Heart left ventricle (tissue), 16 donors: ENCODE data around the gene EPM2AIP1. TPM values are rescaled to one million over a fixed set of nuclear protein-coding genes. Genes with fewer than 3 reads are reported as not detected.

Experiments
- ATAC-seq, 4 donors: fragments of 200-7000 bp; cut with Tn5 transposase; one replicate each; pipeline ENCODE4 v1.9.1; 2020 to 2022; ENCODE audit warnings: moderate library complexity in 4 of 4, mild to moderate bottlenecking in 3 of 4, moderate number of reproducible peaks in 1 of 4
- DNase-seq, 5 donors: peaks; one replicate each; pipeline ENCODE4 v3.0.0-alpha.2; 2020
- H3K27ac ChIP-seq, 12 donors: fragments of 200-600 bp; sonication (generic) in 4 of 12; one replicate each; pipeline versions ENCODE4 v1.5.0 to v1.8.0; 2016 to 2022; ENCODE audit warnings: mild to moderate bottlenecking in 2 of 12
- H3K27me3 ChIP-seq, 9 donors: fragments of 200-600 bp; sonication (generic) in 2 of 9; one replicate each; pipeline versions ENCODE4 v1.5.1 to v1.8.0; 2016 to 2022; ENCODE audit warnings: mild to moderate bottlenecking in 3 of 9
- H3K36me3 ChIP-seq, 9 donors: fragments of 200-600 bp; sonication (generic) in 2 of 9; one replicate each; pipeline versions ENCODE4 v1.5.0 to v1.8.0; 2018 to 2022; ENCODE audit warnings: mild to moderate bottlenecking in 2 of 9
- H3K4me1 ChIP-seq, 12 donors: fragments of 200-600 bp; sonication (generic) in 4 of 12; one replicate each; pipeline versions ENCODE4 v1.5.0 to v1.8.0; 2016 to 2022; ENCODE audit warnings: mild to moderate bottlenecking in 3 of 12
- H3K4me3 ChIP-seq, 12 donors: fragments of 200-600 bp; sonication (generic) in 4 of 12; one replicate each; pipeline versions ENCODE4 v1.5.0 to v1.8.0; 2017 to 2022; ENCODE audit warnings: mild to moderate bottlenecking in 9 of 12, moderate library complexity in 4 of 12
- H3K9me3 ChIP-seq, 12 donors: fragments of 200-600 bp; sonication (generic) in 4 of 12; one replicate each; pipeline versions ENCODE4 v1.5.0 to v1.8.0; 2016 to 2022; ENCODE audit warnings: mild to moderate bottlenecking in 1 of 12
- CTCF ChIP-seq, 12 donors: fragments of 200-600 bp; sonication (generic) in 4 of 12; IDR thresholded peaks; one replicate each; pipeline versions ENCODE4 v1.5.0 to v1.8.0; 2018 to 2022; ENCODE audit warnings: antibody characterized with exemption in 12 of 12, mild to moderate bottlenecking in 5 of 12
- POLR2A ChIP-seq, 2 donors: fragments of 450-650 bp; IDR thresholded peaks; one replicate each; pipeline ENCODE4 v1.6.1; 2017; ENCODE audit warnings: antibody characterized with exemption in 2 of 2, mild to moderate bottlenecking in 2 of 2, moderate library complexity in 2 of 2
- WGBS, 4 donors: extraction: QIAGEN DNeasy Blood & Tissue Kit in 2 of 4; methylation state at CpG; one replicate each; pipeline versions ENCODE4 v1.1.5 to v1.1.7; 2013 to 2018; 5-methylcytosine and 5-hydroxymethylcytosine counted together
- intact Hi-C, 10 donors: fragments of 100-400 bp; cut with DNase I; formaldehyde crosslinking; loops; one replicate each; pipeline versions ENCODE4 v1.11.1 to v1.14.2; 2022
- polyA plus RNA-seq, 2 donors: library from polyadenylated mRNA; stranded (reverse); fragments of 200-250 nt; gene quantifications; one replicate each; pipeline ENCODE4 v1.2.3, GENCODE V29; 2013
- total RNA-seq, 9 donors: library from RNA; depleted of rRNA in 2 of 9; stranded (reverse); fragments of >200 nt in 2 of 9; fragmentation: NEBNext Ultra II Directional in 3 of 9; extraction: Animal tissue kit (Norgen Biotek cat#: 25700) in 3 of 9; gene quantifications; one replicate each; pipeline versions ENCODE4 v1.1.0 to v1.2.4, GENCODE V29; 2016 to 2023
- donor health status: ischemic (EF 13 %, LVEDD 7.1; RV severe dilation, severe dysfunction).
- donor health status: healthy with polysubstance abuse.
- donor health status: DM: no; HTN: yes; CAD: no.
- donor health status: DM: no; HTN: no; CAD: no.
- donor health status: ischemic (EF 25% LVEDD 6.9; RV normal size, moderate dysfunction).
- donor health status: ischemic (EF 25% LVEDD 5.7; RV mildly dilated, moderate dysfunction).
- donor health status: healthy.
- donor health status: DM: yes; HTN: yes; CAD: no.
- donor health status: ischemic (EF 35%, LVEDD 5.7; RV mildly dilated, moderate dysfunction).
- donor health status: nonischemic (EF 11% LVEDD 7.7; RV severe dilation, severe dysfunction).
- donor health status: DM: yes; HTN: yes; CAD: no.
- donor health status: PGD.
- donor health status: ischemic (EF 29% LVEDD 5.4; RV normal size, mild dysfunction).
- donor health status: nonischemic (EF 23%, LVEDD 6.1; RV moderate dilation, normal function).

The EPM2AIP1 gene
- total and polyA plus RNA-seq, 11 donors: 7.4 to 43.7 (median 22.2) TPM

- no peak for ATAC-seq
- intact Hi-C loops: no loop called here
- TF ChIP-seq POLR2A (IDR thresholded peaks at IDR 0.05) (no peak), CTCF (IDR thresholded peaks at IDR 0.05) (no peak)
- Histone ChIP-seq H3K27me3 (no peaks in the 10 kb centered on the region), H3K9me3 (peaks cover 0 to 9% (median 0%) of the 10 kb centered on the region in 12 donors), H3K36me3 (peaks cover 0 to 89% (median 62%) of the 10 kb centered on the region in 9 donors), H3K4me1 (peaks cover 0 to 67% (median 50%) of the 10 kb centered on the region in 12 donors), H3K27ac (peak overlapping the region in 6 of 12 donors; percentile 22 to 87 (median 64)), H3K4me3 (no peak overlapping the region)
- WGBS, 4 donors: 61 to 77% (median 70%) methylated on average over 5 of the region's 5 CpGs
- DNase-seq: no peak
Observed at GRCh38 chr3:37026851-37027250, 33.9 kb upstream of the EPM2AIP1 start.

- Histone ChIP-seq H3K27ac (peak overlapping the region in 7 of 12 donors; percentile 21 to 81 (median 49)), H3K4me1 (peaks cover 0 to 56% (median 42%) of the 10 kb centered on the region in 12 donors), H3K9me3 (peaks cover 0 to 9% (median 0%) of the 10 kb centered on the region in 12 donors), H3K27me3 (no peaks in the 10 kb centered on the region), H3K4me3 (no peak overlapping the region), H3K36me3 (peaks cover 0 to 90% (median 71%) of the 10 kb centered on the region in 9 donors)
- 83 to 89% (median 86%) methylated on average over 3 of the region's 3 CpGs for WGBS, 4 donors
- DNase-seq (no peak), ATAC-seq (no peak)
- intact Hi-C loops: loop anchor here in 2 of 10 donors (2.0 kb wide), 1 partner anchor 187 kb away; no protein-coding TSS in a partner anchor
- no peak for TF ChIP-seq CTCF (IDR thresholded peaks at IDR 0.05)
- no peak for TF ChIP-seq POLR2A (IDR thresholded peaks at IDR 0.05)
Observed at GRCh38 chr3:37025561-37026335, 32.8 kb upstream of the EPM2AIP1 start.

GRCh38 chr3:37024820-37025405, 32.0 kb upstream of the EPM2AIP1 start:
- intact Hi-C loops: loop anchor here in 8 of 10 donors (1.0 to 5.0 kb wide), 4 partner anchors 187 to 192 kb away; no protein-coding TSS in a partner anchor
- H3K9me3 ChIP-seq: peaks cover 0 to 9% (median 0%) of the 10 kb centered on the region in 12 donors
- H3K4me1 ChIP-seq: peaks cover 0 to 48% (median 34%) of the 10 kb centered on the region in 12 donors
- ATAC-seq: no peak
- WGBS, 4 donors: 96 to 99% (median 97%) methylated on average over 3 of the region's 3 CpGs
- TF ChIP-seq CTCF (IDR thresholded peaks at IDR 0.05) (no peak), POLR2A (IDR thresholded peaks at IDR 0.05) (no peak)
- H3K36me3 ChIP-seq: peaks cover 0 to 94% (median 80%) of the 10 kb centered on the region in 9 donors
- H3K4me3 ChIP-seq: no peak overlapping the region
- DNase-seq: no peak
- H3K27me3 ChIP-seq: no peaks in the 10 kb centered on the region
- H3K27ac ChIP-seq: peak overlapping the region in 4 of 12 donors; percentile 18 to 81 (median 38)

GRCh38 chr3:37024092-37024491, 31.2 kb upstream of the EPM2AIP1 start:
- 69 to 71% (median 70%) methylated on average over 2 of the region's 2 CpGs for WGBS, 4 donors
- Histone ChIP-seq H3K4me3 (no peak overlapping the region), H3K4me1 (peaks cover 0 to 40% (median 26%) of the 10 kb centered on the region in 12 donors), H3K9me3 (peaks cover 0 to 9% (median 0%) of the 10 kb centered on the region in 12 donors), H3K36me3 (peaks cover 0 to 95% (median 80%) of the 10 kb centered on the region in 9 donors), H3K27ac (peak overlapping the region in 2 of 12 donors; percentile 56 to 81), H3K27me3 (no peaks in the 10 kb centered on the region)
- ATAC-seq: no peak
- intact Hi-C loops: loop anchor here in 8 of 10 donors (1.0 to 5.0 kb wide), 4 partner anchors 188 to 193 kb away; no protein-coding TSS in a partner anchor
- no peak for DNase-seq
- peak; percentile 24 to 61 (median 46) for TF ChIP-seq CTCF (IDR thresholded peaks at IDR 0.05)
- no peak for TF ChIP-seq POLR2A (IDR thresholded peaks at IDR 0.05)
